HEK293 (cell line): ENCODE results near the gene CPTP.

Experiments
- CTCF ChIA-PET: fragments of 350-600 bp; formaldehyde crosslinking; extraction: SDS; loops from one replicate; lab custom pipeline; 2021; ENCODE audit warnings: antibody characterized with exemption; lab: Yijun Ruan, JAX
- POLR2A ChIA-PET: fragments of 300-600 bp; formaldehyde crosslinking; extraction: SDS; loops from one replicate; lab custom pipeline; 2020; ENCODE audit warnings: antibody characterized with exemption, inconsistent platforms; lab: Yijun Ruan, JAX
- H3K27ac ChIP-seq: fragments of 200-500 bp; sonication (Bioruptor generic); 2 replicates; pipeline ENCODE4 v1.5.1; 2014; ENCODE audit warnings: low read depth, low read length, control low read depth, inconsistent platforms; ENCODE audit errors: extremely low read depth
- H3K36me3 ChIP-seq, 2 experiments: fragments of 200-500 bp in 1 of 2; sonication (Bioruptor generic) in 1 of 2; 1 replicate in 1 of 2; 2 replicates in 1 of 2; pipeline ENCODE4 v1.5.1; 2014 to 2017; ENCODE audit warnings: inconsistent platforms in 2 of 2, low read length in 2 of 2; ENCODE audit not compliant: control insufficient read depth in 2 of 2, insufficient read depth in 1 of 2
- H3K4me1 ChIP-seq: fragments of 200-500 bp; sonication (Bioruptor generic); 2 replicates; pipeline ENCODE4 v1.5.1; 2014; ENCODE audit warnings: mild to moderate bottlenecking, low read length, inconsistent platforms; ENCODE audit not compliant: control insufficient read depth, insufficient read depth
- H3K4me3 ChIP-seq: 2 replicates; pipeline ENCODE4 v1.5.1; 2011; ENCODE audit warnings: low read depth, mild to moderate bottlenecking, control low read depth, low read length, moderate library complexity
- H3K9me3 ChIP-seq: fragments of 200-500 bp; sonication (Bioruptor generic); 2 replicates; pipeline ENCODE4 v1.5.1; 2014; ENCODE audit warnings: low read depth, low read length, inconsistent platforms; ENCODE audit not compliant: control insufficient read depth, insufficient read depth
- BCL11B ChIP-seq: fragments of 450-650 bp; formaldehyde crosslinking; IDR thresholded peaks from 2 replicates; pipeline ENCODE4 v1.5.1; 2016; ENCODE audit warnings: low read depth, missing biosample characterization, missing genetic modification characterization
- GLIS1 ChIP-seq: fragments of 450-650 bp; formaldehyde crosslinking; IDR thresholded peaks from 2 replicates; pipeline ENCODE4 v1.5.1; 2016; ENCODE audit warnings: missing biosample characterization, missing genetic modification characterization
- GLIS2 ChIP-seq: fragments of 450-650 bp; formaldehyde crosslinking; IDR thresholded peaks from 2 replicates; pipeline ENCODE4 v1.5.1; 2016; ENCODE audit warnings: missing biosample characterization, missing genetic modification characterization
- HOXD13 ChIP-seq: sonication (generic); formaldehyde crosslinking; IDR thresholded peaks from 2 replicates; pipeline ENCODE4 v1.8.0; 2022; ENCODE audit warnings: missing genetic modification reagents, borderline replicate concordance
- KLF16 ChIP-seq: fragments of 450-650 bp; formaldehyde crosslinking; IDR thresholded peaks from 2 replicates; pipeline ENCODE4 v1.5.1; 2017; ENCODE audit warnings: missing biosample characterization, missing genetic modification characterization
- SP7 ChIP-seq: fragments of 450-650 bp; formaldehyde crosslinking; IDR thresholded peaks from 2 replicates; pipeline ENCODE4 v1.5.1; 2016; ENCODE audit warnings: missing biosample characterization, missing genetic modification characterization
- ZBTB1 ChIP-seq: fragments of 450-650 bp; formaldehyde crosslinking; IDR thresholded peaks from 2 replicates; pipeline ENCODE4 v1.5.1; 2016; ENCODE audit warnings: missing biosample characterization, missing genetic modification characterization
- ZBTB8A ChIP-seq: fragments of 450-650 bp; formaldehyde crosslinking; IDR thresholded peaks from 2 replicates; pipeline ENCODE4 v1.5.1; 2016; ENCODE audit warnings: missing biosample characterization, missing genetic modification characterization
- ZFHX2 ChIP-seq: fragments of 450-650 bp; formaldehyde crosslinking; conservative IDR thresholded peaks from 2 replicates; pipeline ENCODE4 v1.5.1; 2016; ENCODE audit warnings: missing biosample characterization, missing genetic modification characterization
- ZIC2 ChIP-seq: fragments of 450-650 bp; formaldehyde crosslinking; IDR thresholded peaks from 2 replicates; pipeline ENCODE4 v1.5.1; 2016; ENCODE audit warnings: missing biosample characterization, missing genetic modification characterization
- ZNF132 ChIP-seq: fragments of 450-650 bp; formaldehyde crosslinking; IDR thresholded peaks from 2 replicates; pipeline ENCODE4 v1.5.1; 2017; ENCODE audit warnings: missing biosample characterization, missing genetic modification characterization, borderline replicate concordance
- ZNF175 ChIP-seq: fragments of 450-650 bp; formaldehyde crosslinking; IDR thresholded peaks from 2 replicates; pipeline ENCODE4 v1.5.1; 2016; ENCODE audit warnings: missing biosample characterization, missing genetic modification characterization
- ZNF24 ChIP-seq: fragments of 450-650 bp; formaldehyde crosslinking; IDR thresholded peaks from 2 replicates; pipeline ENCODE4 v1.5.1; 2016; ENCODE audit warnings: missing biosample characterization, missing genetic modification characterization
- ZNF544 ChIP-seq: fragments of 450-650 bp; formaldehyde crosslinking; IDR thresholded peaks from 2 replicates; pipeline ENCODE4 v1.5.0; 2017; ENCODE audit warnings: missing biosample characterization, missing genetic modification characterization
- ZNF549 ChIP-seq: fragments of 450-650 bp; IDR thresholded peaks from 2 replicates; pipeline ENCODE4 v1.5.1; 2018; ENCODE audit warnings: missing biosample characterization, missing genetic modification characterization, mild to moderate bottlenecking, inconsistent platforms, moderate library complexity
- ZNF558 ChIP-seq: fragments of 450-650 bp; formaldehyde crosslinking; IDR thresholded peaks from 2 replicates; pipeline ENCODE4 v1.5.1; 2016; ENCODE audit warnings: missing biosample characterization, missing genetic modification characterization
- ZNF561 ChIP-seq: fragments of 450-650 bp; IDR thresholded peaks from 2 replicates; pipeline ENCODE4 v1.5.1; 2018; ENCODE audit warnings: missing biosample characterization, missing genetic modification characterization, borderline replicate concordance
- ZNF624 ChIP-seq: fragments of 450-650 bp; formaldehyde crosslinking; IDR thresholded peaks from 2 replicates; pipeline ENCODE4 v1.5.1; 2017; ENCODE audit warnings: missing biosample characterization, missing genetic modification characterization
- ZNF629 ChIP-seq: fragments of 450-650 bp; formaldehyde crosslinking; IDR thresholded peaks from 2 replicates; pipeline ENCODE4 v1.5.1; 2017; ENCODE audit warnings: missing biosample characterization, missing genetic modification characterization
- ZNF660 ChIP-seq: fragments of 450-650 bp; IDR thresholded peaks from 2 replicates; pipeline ENCODE4 v1.5.1; 2018; ENCODE audit warnings: missing biosample characterization, mild to moderate bottlenecking, missing genetic modification characterization
- ZNF707 ChIP-seq: fragments of 450-650 bp; formaldehyde crosslinking; IDR thresholded peaks from 2 replicates; pipeline ENCODE4 v1.5.1; 2016; ENCODE audit warnings: missing biosample characterization, missing genetic modification characterization
- ZNF777 ChIP-seq: fragments of 450-650 bp; formaldehyde crosslinking; IDR thresholded peaks from 2 replicates; pipeline ENCODE4 v1.5.1; 2017; ENCODE audit warnings: missing biosample characterization, missing genetic modification characterization, borderline replicate concordance
- ZNF785 ChIP-seq: fragments of 450-650 bp; formaldehyde crosslinking; IDR thresholded peaks from 2 replicates; pipeline ENCODE4 v1.5.1; 2016; ENCODE audit warnings: missing biosample characterization, missing genetic modification characterization
- ZSCAN16 ChIP-seq: fragments of 450-650 bp; formaldehyde crosslinking; IDR thresholded peaks from 2 replicates; pipeline ENCODE4 v1.5.1; 2016; ENCODE audit warnings: missing biosample characterization, missing genetic modification characterization
- TF ChIP-seq, protein P1 (sequence below): fragments of 450-650 bp; formaldehyde crosslinking; IDR thresholded peaks from 2 replicates; pipeline ENCODE4 v1.5.1; 2016; ENCODE audit warnings: missing biosample characterization, missing genetic modification characterization
- TF ChIP-seq, protein P2 (sequence below): fragments of 450-650 bp; formaldehyde crosslinking; IDR thresholded peaks from 2 replicates; pipeline ENCODE4 v1.5.1; 2016; ENCODE audit warnings: missing biosample characterization, missing genetic modification characterization
- TF ChIP-seq, protein P3 (sequence below): fragments of 450-650 bp; formaldehyde crosslinking; IDR thresholded peaks from 2 replicates; pipeline ENCODE4 v1.5.1; 2017; ENCODE audit warnings: missing biosample characterization, missing genetic modification characterization
- TF ChIP-seq, protein P4 (sequence below): fragments of 450-650 bp; formaldehyde crosslinking; IDR thresholded peaks from 2 replicates; pipeline ENCODE4 v1.5.1; 2016; ENCODE audit warnings: missing biosample characterization, missing genetic modification characterization

The CPTP gene

DNA sequence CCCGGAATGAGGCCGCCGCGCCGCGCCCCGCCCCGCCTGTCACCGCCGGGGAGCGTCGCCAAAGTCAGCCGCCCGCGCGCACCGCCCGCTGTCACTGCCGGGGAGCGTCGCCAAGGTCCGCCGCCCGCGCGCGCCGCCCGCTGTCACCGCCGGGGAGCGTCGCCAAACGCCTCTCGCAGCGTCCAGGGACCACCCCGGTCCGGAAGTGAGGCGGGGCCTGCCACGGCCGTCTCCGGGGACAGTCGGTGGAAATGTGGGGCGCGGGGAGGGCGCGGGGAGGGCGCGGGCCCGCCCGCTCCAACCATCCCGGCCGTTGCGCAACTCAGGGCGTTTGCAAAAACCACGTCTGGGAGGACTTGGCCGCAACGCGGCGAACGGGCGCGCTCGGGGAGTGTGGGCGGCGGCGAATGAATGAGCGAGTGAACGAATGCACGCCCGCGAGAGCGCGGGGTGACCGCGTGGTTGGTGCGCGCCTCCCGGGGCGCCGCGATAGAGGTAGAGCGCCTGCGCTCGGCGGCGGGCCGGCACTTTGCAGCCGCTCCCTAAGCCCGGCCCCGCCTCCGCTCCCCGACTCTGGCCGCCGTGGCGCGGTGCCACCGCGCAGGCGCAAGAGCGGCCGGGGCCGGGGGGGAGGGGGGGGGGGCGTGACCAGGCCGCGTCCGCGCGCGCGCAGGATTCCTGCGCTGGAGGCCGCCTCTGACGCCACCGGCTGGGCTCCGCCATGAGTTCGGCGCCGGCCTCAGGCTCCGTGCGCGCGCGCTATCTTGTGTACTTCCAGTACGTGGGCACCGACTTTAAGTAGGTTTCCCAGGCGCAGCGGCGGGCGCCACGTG is 16.5 kb upstream of the CPTP start, which contains the start of the genes ACAP3 and PUSL1 (continued):
- TF ChIP-seq, protein P1, sequence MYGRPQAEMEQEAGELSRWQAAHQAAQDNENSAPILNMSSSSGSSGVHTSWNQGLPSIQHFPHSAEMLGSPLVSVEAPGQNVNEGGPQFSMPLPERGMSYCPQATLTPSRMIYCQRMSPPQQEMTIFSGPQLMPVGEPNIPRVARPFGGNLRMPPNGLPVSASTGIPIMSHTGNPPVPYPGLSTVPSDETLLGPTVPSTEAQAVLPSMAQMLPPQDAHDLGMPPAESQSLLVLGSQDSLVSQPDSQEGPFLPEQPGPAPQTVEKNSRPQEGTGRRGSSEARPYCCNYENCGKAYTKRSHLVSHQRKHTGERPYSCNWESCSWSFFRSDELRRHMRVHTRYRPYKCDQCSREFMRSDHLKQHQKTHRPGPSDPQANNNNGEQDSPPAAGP (tag by site-specific recombination) = peak; percentile 93
- TF ChIP-seq GLIS1 (tag by site-specific recombination) (peak; percentile 95), ZIC2 (tag by site-specific recombination) (peak; percentile 78; the same call in 1 of the 2 replicates), ZNF558 (tag by site-specific recombination) (no peak), ZNF629 (peak; percentile 80), ZBTB8A (tag by site-specific recombination) (peak; percentile 99), ZNF549 (tag by site-specific recombination) (no peak), ZNF777 (no peak)

DNA sequence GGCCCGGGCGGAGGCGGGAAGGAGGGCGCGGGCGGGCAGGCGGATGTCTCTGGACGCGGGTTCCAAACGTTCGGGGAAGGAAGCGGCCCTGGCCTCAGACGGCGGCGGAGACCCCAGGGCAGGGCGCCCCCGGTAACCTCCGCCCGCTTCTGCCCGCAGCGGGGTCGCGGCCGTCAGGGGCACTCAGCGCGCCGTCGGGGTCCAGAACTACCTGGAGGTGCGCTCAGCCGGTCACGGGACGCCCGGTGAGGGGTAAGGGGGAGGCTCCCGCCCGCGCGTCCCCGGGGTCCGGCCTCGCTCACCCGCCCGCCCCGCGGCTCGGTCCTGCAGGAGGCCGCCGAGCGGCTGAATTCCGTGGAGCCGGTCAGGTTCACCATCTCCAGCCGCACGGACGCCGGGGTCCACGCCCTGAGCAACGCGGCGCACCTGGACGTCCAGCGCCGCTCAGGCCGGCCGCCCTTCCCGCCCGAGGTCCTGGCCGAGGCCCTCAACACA is 15.8 kb upstream of the CPTP start:
- H3K4me3 ChIP-seq = peak overlapping the region; percentile 81
- H3K9me3 ChIP-seq = no peaks in the 10 kb centered on the region
- peaks cover 20% of the 10 kb centered on the region for H3K4me1 ChIP-seq
- H3K27ac ChIP-seq = peak overlapping the region; percentile 96
- POLR2A ChIA-PET = interaction anchor here (1.1 to 1.5 kb wide), 5 partner anchors 10 to 66 kb away, joined by 3 read pairs; partner anchors contain the start of genes AURKAIP1 and TAS1R3
- CTCF ChIA-PET = interaction anchor here (1.0 kb wide), 1 partner anchor 94 kb away, joined by 3 read pairs; no protein-coding TSS in a partner anchor
- H3K36me3 ChIP-seq = peaks cover 0 to 50% of the 10 kb centered on the region in 2 experiments; a peak in 1 of 3 replicates
- TF ChIP-seq, protein P2, sequence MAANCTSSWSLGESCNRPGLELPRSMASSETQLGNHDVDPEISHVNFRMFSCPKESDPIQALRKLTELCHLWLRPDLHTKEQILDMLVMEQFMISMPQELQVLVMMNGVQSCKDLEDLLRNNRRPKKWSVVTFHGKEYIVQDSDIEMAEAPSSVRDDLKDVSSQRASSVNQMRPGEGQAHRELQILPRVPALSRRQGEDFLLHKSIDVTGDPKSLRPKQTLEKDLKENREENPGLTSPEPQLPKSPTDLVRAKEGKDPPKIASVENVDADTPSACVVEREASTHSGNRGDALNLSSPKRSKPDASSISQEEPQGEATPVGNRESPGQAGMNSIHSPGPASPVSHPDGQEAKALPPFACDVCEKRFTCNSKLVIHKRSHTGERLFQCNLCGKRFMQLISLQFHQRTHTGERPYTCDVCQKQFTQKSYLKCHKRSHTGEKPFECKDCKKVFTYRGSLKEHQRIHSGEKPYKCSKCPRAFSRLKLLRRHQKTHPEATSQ (tag by site-specific recombination) = 0 out of 2 replicates have a peak, but pooled peaks have one; percentile 19
- TF ChIP-seq ZNF660 (tag by site-specific recombination) (peak; percentile 5; the same call in 1 of the 2 replicates), ZNF624 (tag by site-specific recombination) (no peak), SP7 (tag by site-specific recombination) (0 out of 2 replicates have a peak, but pooled peaks have one; percentile 3), ZSCAN16 (tag by site-specific recombination) (0 out of 2 replicates have a peak, but pooled peaks have one; percentile 32), ZNF707 (tag by site-specific recombination) (no peak), HOXD13 (CRISPR knock-in tag) (no peak), ZNF544 (tag by site-specific recombination) (no peak), ZNF175 (no peak), ZNF785 (tag by site-specific recombination) (0 out of 2 replicates have a peak, but pooled peaks have one; percentile 35), ZFHX2 (peak; percentile 97), BCL11B (tag by site-specific recombination) (0 out of 2 replicates have a peak, but pooled peaks have one; percentile 9), ZNF132 (tag by site-specific recombination) (no peak), GLIS2 (peak; percentile 62; the same call in 1 of the 2 replicates), GLIS1 (tag by site-specific recombination) (peak; percentile 75), ZBTB1 (tag by site-specific recombination) (0 out of 2 replicates have a peak, but pooled peaks have one; percentile 27), ZIC2 (tag by site-specific recombination) (peak; percentile 67), KLF16 (tag by site-specific recombination) (peak; percentile 37; the same call in 1 of the 2 replicates), ZNF561 (tag by site-specific recombination) (0 out of 2 replicates have a peak, but pooled peaks have one; percentile 35), ZNF24 (tag by site-specific recombination) (no peak)
- TF ChIP-seq, protein P1 (tag by site-specific recombination) = 0 out of 2 replicates have a peak, but pooled peaks have one; percentile 5
- TF ChIP-seq, protein P3, sequence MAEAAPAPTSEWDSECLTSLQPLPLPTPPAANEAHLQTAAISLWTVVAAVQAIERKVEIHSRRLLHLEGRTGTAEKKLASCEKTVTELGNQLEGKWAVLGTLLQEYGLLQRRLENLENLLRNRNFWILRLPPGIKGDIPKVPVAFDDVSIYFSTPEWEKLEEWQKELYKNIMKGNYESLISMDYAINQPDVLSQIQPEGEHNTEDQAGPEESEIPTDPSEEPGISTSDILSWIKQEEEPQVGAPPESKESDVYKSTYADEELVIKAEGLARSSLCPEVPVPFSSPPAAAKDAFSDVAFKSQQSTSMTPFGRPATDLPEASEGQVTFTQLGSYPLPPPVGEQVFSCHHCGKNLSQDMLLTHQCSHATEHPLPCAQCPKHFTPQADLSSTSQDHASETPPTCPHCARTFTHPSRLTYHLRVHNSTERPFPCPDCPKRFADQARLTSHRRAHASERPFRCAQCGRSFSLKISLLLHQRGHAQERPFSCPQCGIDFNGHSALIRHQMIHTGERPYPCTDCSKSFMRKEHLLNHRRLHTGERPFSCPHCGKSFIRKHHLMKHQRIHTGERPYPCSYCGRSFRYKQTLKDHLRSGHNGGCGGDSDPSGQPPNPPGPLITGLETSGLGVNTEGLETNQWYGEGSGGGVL (tag by site-specific recombination) = 0 out of 2 replicates have a peak, but pooled peaks have one; percentile 12
- TF ChIP-seq, protein P4, sequence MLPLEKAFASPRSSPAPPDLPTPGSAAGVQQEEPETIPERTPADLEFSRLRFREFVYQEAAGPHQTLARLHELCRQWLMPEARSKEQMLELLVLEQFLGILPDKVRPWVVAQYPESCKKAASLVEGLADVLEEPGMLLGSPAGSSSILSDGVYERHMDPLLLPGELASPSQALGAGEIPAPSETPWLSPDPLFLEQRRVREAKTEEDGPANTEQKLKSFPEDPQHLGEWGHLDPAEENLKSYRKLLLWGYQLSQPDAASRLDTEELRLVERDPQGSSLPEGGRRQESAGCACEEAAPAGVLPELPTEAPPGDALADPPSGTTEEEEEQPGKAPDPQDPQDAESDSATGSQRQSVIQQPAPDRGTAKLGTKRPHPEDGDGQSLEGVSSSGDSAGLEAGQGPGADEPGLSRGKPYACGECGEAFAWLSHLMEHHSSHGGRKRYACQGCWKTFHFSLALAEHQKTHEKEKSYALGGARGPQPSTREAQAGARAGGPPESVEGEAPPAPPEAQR (tag by site-specific recombination) = peak; percentile 26; the same call in 1 of the 2 replicates
